HFF-Myc (cell line): Measurements from ENCODE around the gene REPIN1.
"Not testable (repeated sequence)": the region's sequence is repeated elsewhere in the genome, so short reads cannot be mapped to it uniquely, and the experiment has no call there.

Source experiments
- DNase-seq: peaks from one replicate; pipeline ENCODE4 v3.0.0-alpha.2; 2011; ENCODE audit warnings: low read depth; ENCODE audit errors: extremely low read depth
- H3K4me3 ChIP-seq: replicated peaks from 2 replicates; pipeline ENCODE4 v1.5.1; 2011; ENCODE audit warnings: low read depth, mild to moderate bottlenecking, control low read depth, low read length
- TF ChIP-seq, protein P1 (sequence below): IDR thresholded peaks from 2 replicates; pipeline ENCODE4 v1.5.1; 2012; ENCODE audit warnings: mild to moderate bottlenecking, low read depth, low read length, control low read depth; ENCODE audit errors: missing control alignments

The REPIN1 gene

DNA sequence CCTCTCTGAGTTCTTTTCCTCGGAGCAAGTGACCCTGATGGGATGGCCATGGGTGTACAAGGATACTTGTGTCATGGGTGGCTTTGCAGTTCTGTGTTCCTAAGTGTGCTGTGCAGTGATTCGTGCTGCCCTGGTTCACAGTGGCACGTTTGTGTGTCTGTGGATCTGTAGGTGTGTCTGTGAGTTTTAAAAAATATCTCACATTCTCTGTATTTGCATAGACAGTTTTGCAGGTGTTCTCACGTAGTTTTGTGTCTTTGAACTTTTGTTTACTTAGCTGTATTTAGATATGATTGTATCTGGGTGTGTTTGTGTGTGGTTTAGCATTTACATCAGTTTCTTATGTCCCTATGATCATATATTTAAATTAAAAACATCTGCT is 14.2 kb downstream of the REPIN1 start:
- no peak for DNase-seq
- H3K4me3 ChIP-seq: no peak overlapping the region
- TF ChIP-seq, protein P1, sequence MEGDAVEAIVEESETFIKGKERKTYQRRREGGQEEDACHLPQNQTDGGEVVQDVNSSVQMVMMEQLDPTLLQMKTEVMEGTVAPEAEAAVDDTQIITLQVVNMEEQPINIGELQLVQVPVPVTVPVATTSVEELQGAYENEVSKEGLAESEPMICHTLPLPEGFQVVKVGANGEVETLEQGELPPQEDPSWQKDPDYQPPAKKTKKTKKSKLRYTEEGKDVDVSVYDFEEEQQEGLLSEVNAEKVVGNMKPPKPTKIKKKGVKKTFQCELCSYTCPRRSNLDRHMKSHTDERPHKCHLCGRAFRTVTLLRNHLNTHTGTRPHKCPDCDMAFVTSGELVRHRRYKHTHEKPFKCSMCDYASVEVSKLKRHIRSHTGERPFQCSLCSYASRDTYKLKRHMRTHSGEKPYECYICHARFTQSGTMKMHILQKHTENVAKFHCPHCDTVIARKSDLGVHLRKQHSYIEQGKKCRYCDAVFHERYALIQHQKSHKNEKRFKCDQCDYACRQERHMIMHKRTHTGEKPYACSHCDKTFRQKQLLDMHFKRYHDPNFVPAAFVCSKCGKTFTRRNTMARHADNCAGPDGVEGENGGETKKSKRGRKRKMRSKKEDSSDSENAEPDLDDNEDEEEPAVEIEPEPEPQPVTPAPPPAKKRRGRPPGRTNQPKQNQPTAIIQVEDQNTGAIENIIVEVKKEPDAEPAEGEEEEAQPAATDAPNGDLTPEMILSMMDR: no peak

DNA sequence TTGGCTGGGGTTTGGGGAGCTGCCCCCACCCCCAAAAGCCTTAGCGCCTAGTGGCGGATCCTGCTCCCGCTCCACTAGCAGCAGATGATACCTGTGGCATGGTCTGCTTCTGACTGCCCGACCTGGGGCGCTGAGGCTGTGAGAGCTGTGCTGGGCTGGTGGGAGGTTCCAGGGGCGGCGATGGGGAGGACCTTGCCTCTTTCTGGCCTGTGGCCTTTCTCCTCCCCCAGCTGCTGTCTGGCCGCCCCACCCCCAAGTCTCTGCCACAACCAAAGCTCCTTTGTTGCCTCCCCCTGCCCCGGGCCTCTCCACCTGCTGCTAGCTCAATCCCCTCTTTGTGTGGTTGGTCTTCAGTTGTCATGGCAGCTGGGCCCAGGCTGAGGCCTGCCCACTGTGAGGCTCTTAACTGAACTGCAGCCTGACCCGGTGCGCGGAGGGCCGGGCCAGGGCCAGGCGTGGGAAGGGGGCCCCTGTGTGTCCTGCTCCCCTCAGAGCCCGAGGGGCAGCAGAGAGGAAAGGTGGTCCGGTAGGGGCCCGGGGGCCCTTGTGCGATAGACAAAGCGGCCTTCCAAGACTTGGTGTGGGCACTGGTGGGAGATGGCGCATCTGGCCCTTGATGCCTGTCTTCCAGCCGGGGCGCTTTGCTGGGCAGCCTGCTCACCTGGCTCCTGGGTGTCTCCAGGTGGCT is 15.2 kb downstream of the REPIN1 start:
- H3K4me3 ChIP-seq: no peak overlapping the region
- TF ChIP-seq, protein P1: no peak
- no peak for DNase-seq

DNA sequence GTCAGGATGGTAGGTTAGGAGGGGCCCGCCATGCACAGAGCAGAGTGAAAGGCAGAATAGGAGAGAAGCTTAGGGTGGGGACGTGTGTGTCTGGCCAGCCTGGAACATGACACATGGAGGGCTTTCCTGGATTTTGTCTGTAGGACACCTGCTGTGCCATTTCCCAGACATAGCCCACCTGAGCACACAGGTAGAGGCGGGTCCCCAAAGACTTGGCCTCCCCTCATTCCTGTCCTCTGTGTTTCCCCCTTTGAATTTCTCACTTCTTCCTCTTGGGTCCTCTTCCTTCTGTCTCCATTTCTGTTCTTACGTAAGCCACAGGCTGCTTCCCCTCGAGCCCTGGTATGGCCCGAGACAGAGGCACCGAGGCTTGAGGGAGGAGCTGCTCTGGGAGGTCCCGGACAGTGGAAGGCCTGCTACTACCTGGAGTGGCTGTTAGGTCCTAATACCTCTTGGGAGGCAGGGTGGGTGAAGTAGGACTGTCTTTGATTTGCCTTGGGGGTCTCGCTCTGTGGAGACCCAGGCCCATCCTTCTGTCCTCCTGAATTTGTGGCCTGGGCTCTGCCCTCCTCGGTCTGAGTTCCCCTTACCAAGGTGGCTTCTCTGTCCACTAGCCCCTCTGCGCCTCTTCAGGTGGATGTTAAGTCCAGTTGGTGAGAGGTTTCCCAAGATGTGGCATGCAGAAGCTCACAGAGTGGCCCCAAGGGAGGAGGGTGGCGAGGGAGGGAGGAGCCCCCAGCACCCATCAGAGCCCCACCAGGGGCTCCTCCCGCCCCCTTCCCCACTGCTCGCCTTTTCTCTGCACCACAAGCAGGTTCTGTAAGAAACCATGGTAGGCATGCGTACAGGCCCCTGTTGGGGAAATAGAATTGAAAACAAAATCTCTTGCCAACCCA is 16.0 kb downstream of the REPIN1 start:
- H3K4me3 ChIP-seq: no peak overlapping the region
- no peak for DNase-seq
- TF ChIP-seq, protein P1: no peak

DNA sequence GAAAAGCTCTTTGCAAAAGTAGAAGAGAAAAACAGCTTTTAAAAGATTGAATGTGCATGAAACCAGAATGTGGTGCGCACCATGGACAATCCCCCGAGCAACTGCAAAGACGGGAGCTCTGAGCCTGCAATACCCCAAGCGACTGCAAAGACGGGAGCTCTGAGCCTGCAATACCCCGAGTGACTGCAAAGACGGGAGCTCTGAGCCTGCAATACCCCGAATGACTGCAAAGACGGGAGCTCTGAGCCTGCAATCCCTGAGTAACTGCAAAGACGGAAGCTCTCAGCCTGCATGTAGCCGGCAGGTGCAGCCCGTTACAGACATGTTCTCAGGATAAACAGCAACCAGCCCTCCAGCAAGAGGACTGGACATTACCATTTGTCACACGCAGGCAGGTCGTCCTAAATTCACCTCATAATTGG is 16.7 kb downstream of the REPIN1 start:
- TF ChIP-seq, protein P1: no peak
- no peak for DNase-seq
- no peak overlapping the region for H3K4me3 ChIP-seq

DNA sequence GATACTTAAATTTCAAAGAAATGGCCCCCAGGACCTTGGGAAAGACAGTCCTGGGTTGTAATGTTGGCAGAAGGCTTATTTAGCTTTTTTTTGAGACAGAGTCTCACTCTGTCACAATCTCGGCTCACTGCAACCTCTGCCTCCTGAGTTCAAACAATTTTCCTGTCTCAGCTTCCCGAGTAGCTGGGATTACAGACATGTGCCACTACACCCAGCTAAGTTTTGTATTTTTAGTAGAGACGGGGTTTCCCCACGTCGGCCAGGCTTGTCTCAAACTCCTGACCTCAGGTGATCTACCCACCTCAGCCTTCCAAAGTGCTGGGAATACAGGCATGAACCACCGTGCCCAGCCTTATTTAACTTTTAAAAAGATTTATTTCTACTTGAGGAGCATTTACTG is 17.3 kb downstream of the REPIN1 start:
- H3K4me3 ChIP-seq, DNase-seq: not testable (repeated sequence)

DNA sequence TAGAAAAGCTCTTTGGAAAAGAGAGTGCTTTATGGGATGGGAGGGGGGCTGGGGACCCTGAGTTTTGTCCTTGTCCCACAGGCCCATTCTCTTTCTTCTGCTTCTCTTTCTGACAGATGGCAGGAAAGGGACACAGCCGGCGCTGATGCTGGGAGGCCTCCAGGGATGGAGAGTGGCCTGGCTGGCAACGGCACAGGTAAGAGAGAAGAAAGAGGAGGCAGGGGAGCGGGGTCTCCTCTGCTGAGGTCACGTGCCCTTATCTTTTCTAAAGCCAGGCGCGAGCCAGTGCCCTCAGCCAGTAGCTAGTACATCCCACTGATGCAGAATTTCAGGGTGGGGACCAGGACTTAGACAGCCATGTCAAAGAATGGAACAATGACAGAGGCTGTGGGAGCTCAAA is 19.7 kb downstream of the REPIN1 start:
- TF ChIP-seq, protein P1: no peak
- no peak overlapping the region for H3K4me3 ChIP-seq
- no peak for DNase-seq
